GM12892 (cell line): ENCODE results near the gene STK39.

Source experiments
- POLR2A ChIP-seq: IDR thresholded peaks from 2 replicates; pipeline ENCODE4 v1.6.1; 2011; ENCODE audit warnings: low read depth, low read length, control low read depth
- POLR2AphosphoS5 ChIP-seq: IDR thresholded peaks from 2 replicates; pipeline ENCODE4 v1.6.1; 2011; ENCODE audit warnings: low read depth, low read length, control low read depth
- TAF1 ChIP-seq: IDR thresholded peaks from 2 replicates; pipeline ENCODE4 v1.6.1; 2011; ENCODE audit warnings: low read depth, mild to moderate bottlenecking, control low read depth, low read length, borderline replicate concordance

DNA sequence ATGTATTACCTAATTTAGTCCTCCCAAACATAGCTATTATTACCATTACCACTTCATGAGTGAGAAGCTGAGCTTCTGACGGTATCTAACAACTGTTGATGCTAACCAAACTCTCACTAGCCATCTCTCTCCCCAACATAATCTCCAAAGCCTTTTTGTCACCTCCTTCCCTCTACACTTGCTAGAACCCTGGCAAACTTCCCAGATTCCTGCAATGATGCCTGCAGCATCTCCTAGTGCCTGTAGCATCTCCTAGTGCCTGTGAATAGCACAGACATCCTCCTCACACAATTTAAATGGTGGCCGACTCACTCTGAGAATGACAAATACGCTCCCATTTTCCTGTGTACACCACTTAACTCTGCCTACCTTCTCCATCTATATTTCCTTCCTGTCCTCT, 126.7 kb downstream of the STK39 start:
- TF ChIP-seq POLR2A, result no peak
- no peak for TF ChIP-seq POLR2AphosphoS5
- TF ChIP-seq TAF1, result no peak
